ENCODE data around the gene SQOR. TPM values are rescaled to one million over a fixed set of nuclear protein-coding genes. Genes with fewer than 3 reads are reported as not detected.
A peak's percentile ranks its signal among the peaks of the same experiment; 100 is the strongest.

Gene SQOR
- total RNA-seq, 1 experiment from 2014 or later: 4.3 TPM

DNA sequence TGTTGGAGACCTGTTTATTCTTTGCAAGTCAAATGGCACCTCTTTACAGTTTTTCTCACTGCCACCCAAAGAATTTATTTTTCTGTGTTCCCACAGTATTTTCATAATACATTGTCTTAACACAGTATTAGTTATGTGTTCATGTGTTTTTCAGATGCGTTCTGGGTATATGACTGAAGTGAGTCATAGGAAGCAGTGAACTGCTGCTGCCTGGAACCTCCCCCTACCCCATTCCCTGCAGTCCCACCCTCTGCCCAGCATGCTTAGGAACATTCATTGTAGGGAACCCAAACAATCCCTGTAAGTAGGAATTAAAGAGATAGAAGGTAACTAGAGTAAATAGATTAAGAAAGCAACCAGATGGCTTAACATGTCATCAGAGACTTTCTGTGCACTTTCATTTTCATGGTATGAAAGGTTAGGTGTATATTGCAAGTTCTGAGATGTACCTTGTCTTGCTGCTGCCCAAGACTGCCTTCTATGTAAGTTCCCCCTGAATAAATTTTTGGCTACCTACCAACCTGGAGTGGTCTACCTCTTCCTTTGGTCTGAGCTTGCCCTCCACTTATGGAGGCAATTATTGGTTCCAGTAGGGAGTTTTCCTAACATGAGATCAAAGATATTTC, 21.9 kb upstream of the SQOR start:
- Histone ChIP-seq H3K4me1 (ENCODE audit: insufficient read depth, low read length, poor library complexity, severe bottlenecking) (no peaks in the 10 kb centered on the region), H3K27me3 (replicated peaks; ENCODE audit: insufficient read depth, low read depth, low read length, poor library complexity) (no peaks in the 10 kb centered on the region), H3K27ac (ENCODE audit: low read depth, low read length, poor library complexity, severe bottlenecking) (no peak overlapping the region), H3K4me3 (ENCODE audit: low read depth, low read length, poor library complexity, severe bottlenecking) (no peak overlapping the region), H3K36me3 (ENCODE audit: insufficient read depth, low read length, poor library complexity, severe bottlenecking) (no peaks in the 10 kb centered on the region), H3K9me3 (ENCODE audit: low read depth, low read length, poor library complexity, severe bottlenecking) (no peaks in the 10 kb centered on the region)
- intact Hi-C loops (cut with micrococcal nuclease; ENCODE audit: unreplicated experiment): loop anchor here (5.0 to 10.0 kb wide), 2 partner anchors 308 to 451 kb away; no protein-coding TSS in a partner anchor
- TF ChIP-seq, protein P1, sequence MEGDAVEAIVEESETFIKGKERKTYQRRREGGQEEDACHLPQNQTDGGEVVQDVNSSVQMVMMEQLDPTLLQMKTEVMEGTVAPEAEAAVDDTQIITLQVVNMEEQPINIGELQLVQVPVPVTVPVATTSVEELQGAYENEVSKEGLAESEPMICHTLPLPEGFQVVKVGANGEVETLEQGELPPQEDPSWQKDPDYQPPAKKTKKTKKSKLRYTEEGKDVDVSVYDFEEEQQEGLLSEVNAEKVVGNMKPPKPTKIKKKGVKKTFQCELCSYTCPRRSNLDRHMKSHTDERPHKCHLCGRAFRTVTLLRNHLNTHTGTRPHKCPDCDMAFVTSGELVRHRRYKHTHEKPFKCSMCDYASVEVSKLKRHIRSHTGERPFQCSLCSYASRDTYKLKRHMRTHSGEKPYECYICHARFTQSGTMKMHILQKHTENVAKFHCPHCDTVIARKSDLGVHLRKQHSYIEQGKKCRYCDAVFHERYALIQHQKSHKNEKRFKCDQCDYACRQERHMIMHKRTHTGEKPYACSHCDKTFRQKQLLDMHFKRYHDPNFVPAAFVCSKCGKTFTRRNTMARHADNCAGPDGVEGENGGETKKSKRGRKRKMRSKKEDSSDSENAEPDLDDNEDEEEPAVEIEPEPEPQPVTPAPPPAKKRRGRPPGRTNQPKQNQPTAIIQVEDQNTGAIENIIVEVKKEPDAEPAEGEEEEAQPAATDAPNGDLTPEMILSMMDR (conservative IDR thresholded peaks at IDR 0.05; ENCODE audit: low read depth, low read length): no peak
- no peak for TF ChIP-seq EZH2 (IDR thresholded peaks at IDR 0.05; ENCODE audit: borderline replicate concordance, low read depth, low read length, poor library complexity, severe bottlenecking)
- CTCF ChIA-PET: interaction anchor here (1.1 to 1.6 kb wide), 2 partner anchors 11 to 15 kb away, joined by 3 to 4 read pairs; no protein-coding TSS in a partner anchor
- no peak for DNase-seq (ENCODE audit: low spot score)
- POLR2A ChIA-PET (ENCODE audit: low non-redundant PET): interaction anchor here (0.8 kb wide), 1 partner anchor 26 kb away, joined by 4 read pairs; no protein-coding TSS in a partner anchor
- no TSS peak for BruUV-seq (replicated peaks)

DNA sequence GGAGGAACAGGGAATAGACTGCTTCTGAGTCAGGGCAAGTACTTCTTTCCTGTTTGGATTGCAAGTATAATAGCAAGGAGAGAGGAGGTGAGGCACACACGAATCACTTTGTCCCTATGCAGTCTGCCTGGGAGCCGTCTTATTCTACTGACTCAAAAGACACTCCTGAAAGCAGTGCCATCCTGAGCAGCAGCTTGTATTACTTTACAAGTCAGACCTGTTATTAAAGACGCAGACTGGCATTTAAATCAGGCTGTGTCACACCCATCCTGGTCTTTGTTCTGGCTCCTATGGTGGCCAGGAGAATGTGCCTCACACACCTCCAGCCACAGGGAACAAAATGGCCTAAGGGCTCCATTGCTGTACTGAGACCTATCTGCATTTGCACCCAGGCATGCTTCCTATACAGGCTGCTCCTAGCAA, 17.9 kb upstream of the SQOR start:
- ChIA-PET POLR2A (ENCODE audit: low non-redundant PET) (no interaction called here), CTCF (no interaction called here)
- no peak for DNase-seq (ENCODE audit: low spot score)
- Histone ChIP-seq H3K4me3 (ENCODE audit: low read depth, low read length, poor library complexity, severe bottlenecking) (no peak overlapping the region), H3K9me3 (ENCODE audit: low read depth, low read length, poor library complexity, severe bottlenecking) (no peaks in the 10 kb centered on the region), H3K4me1 (ENCODE audit: insufficient read depth, low read length, poor library complexity, severe bottlenecking) (no peaks in the 10 kb centered on the region), H3K27ac (ENCODE audit: low read depth, low read length, poor library complexity, severe bottlenecking) (no peak overlapping the region), H3K27me3 (replicated peaks; ENCODE audit: insufficient read depth, low read depth, low read length, poor library complexity) (no peaks in the 10 kb centered on the region), H3K36me3 (ENCODE audit: insufficient read depth, low read length, poor library complexity, severe bottlenecking) (no peaks in the 10 kb centered on the region)
- intact Hi-C loops (cut with micrococcal nuclease; ENCODE audit: unreplicated experiment): loop anchor here (10.0 kb wide), 1 partner anchor 312 kb away; no protein-coding TSS in a partner anchor
- TF ChIP-seq, protein P1 (conservative IDR thresholded peaks at IDR 0.05; ENCODE audit: low read depth, low read length): no peak
- TF ChIP-seq EZH2 (IDR thresholded peaks at IDR 0.05; ENCODE audit: borderline replicate concordance, low read depth, low read length, poor library complexity, severe bottlenecking): no peak
- BruUV-seq (replicated peaks): no TSS peak

DNA sequence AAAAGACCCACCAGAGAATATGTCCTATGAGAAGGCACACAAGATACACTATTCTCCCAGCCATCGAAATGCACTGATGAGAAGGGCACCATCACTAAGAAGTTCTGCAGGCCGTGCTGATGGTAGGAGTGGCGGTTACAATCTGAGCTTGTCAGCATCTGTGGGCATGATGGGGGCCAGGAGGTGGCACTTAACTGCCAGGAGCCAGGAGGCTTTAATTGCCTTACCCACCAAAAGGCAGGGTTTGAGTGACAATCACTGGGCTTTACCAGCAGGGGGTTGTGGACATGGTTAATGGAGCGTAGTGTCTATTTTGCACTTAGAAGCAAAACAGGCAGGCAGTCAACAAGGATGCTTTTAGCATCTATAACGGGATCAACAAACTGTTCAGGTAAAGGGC, 16.0 kb upstream of the SQOR start:
- Histone ChIP-seq H3K9me3 (ENCODE audit: low read depth, low read length, poor library complexity, severe bottlenecking) (no peaks in the 10 kb centered on the region), H3K27ac (ENCODE audit: low read depth, low read length, poor library complexity, severe bottlenecking) (no peak overlapping the region), H3K4me3 (ENCODE audit: low read depth, low read length, poor library complexity, severe bottlenecking) (no peak overlapping the region), H3K4me1 (ENCODE audit: insufficient read depth, low read length, poor library complexity, severe bottlenecking) (no peaks in the 10 kb centered on the region), H3K36me3 (ENCODE audit: insufficient read depth, low read length, poor library complexity, severe bottlenecking) (no peaks in the 10 kb centered on the region), H3K27me3 (replicated peaks; ENCODE audit: insufficient read depth, low read depth, low read length, poor library complexity) (no peaks in the 10 kb centered on the region)
- no peak for TF ChIP-seq EZH2 (IDR thresholded peaks at IDR 0.05; ENCODE audit: borderline replicate concordance, low read depth, low read length, poor library complexity, severe bottlenecking)
- TF ChIP-seq, protein P1 (conservative IDR thresholded peaks at IDR 0.05; ENCODE audit: low read depth, low read length): no peak
- ChIA-PET POLR2A (ENCODE audit: low non-redundant PET) (no interaction called here), CTCF (no interaction called here)
- intact Hi-C loops (cut with micrococcal nuclease; ENCODE audit: unreplicated experiment): loop anchor here (10.0 kb wide), 1 partner anchor 314 kb away; no protein-coding TSS in a partner anchor
- peak; percentile 47 for DNase-seq (ENCODE audit: low spot score)
- no TSS peak for BruUV-seq (replicated peaks)
